Adipocyte (in vitro differentiated cells): Measurements from ENCODE around the gene TBX2.

Experiments
- DNase-seq: peaks from one replicate; pipeline ENCODE4 v3.0.0-alpha.2; 2015; ENCODE audit warnings: low read depth
- H3K27me3 ChIP-seq: replicated peaks from 2 replicates; pipeline ENCODE4 v1.7.0; 2013; ENCODE audit warnings: mild to moderate bottlenecking, low read length, moderate library complexity; ENCODE audit not compliant: control insufficient read depth, insufficient read depth
- H3K36me3 ChIP-seq: 2 replicates; pipeline ENCODE4 v1.7.0; 2013; ENCODE audit warnings: low read length, mild to moderate bottlenecking, moderate library complexity; ENCODE audit not compliant: control insufficient read depth, insufficient read depth, severe bottlenecking
- H3K4me1 ChIP-seq: 2 replicates; pipeline ENCODE4 v1.7.0; 2013; ENCODE audit warnings: mild to moderate bottlenecking, low read length, moderate library complexity; ENCODE audit not compliant: control insufficient read depth, insufficient read depth
- H3K4me3 ChIP-seq: 2 replicates; pipeline ENCODE4 v1.7.0; 2013; ENCODE audit warnings: mild to moderate bottlenecking, low read length, moderate library complexity
- H3K9ac ChIP-seq: 2 replicates; pipeline ENCODE4 v1.7.0; 2013; ENCODE audit warnings: mild to moderate bottlenecking, low read length, moderate library complexity
- H3K9me3 ChIP-seq: 2 replicates; pipeline ENCODE4 v1.7.0; 2013; ENCODE audit warnings: mild to moderate bottlenecking, low read length, moderate library complexity; ENCODE audit not compliant: control insufficient read depth

TBX2 gene

DNA sequence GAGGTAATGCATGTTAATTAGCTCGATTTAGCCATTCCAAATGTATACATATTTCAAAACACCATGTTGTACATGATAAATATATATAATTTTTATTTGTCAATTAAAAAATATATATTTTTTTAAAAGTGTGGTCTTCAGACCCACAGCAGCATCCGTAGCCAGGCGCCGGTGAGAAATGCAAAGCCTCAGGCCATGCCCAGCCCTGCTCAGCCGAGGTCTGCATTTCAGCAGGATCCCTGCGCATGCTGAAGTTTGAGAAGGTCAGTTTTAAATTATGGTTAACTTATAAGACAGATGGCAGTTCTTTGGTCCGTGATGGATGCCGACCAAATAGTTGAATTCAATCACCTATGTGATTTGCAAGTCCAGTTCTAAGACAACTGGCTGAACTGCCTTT is 28.0 kb upstream of the TBX2 start:
- DNase-seq: no peak
- H3K27me3 ChIP-seq: no peaks in the 10 kb centered on the region
- no peaks in the 10 kb centered on the region for H3K9me3 ChIP-seq
- peaks cover 25% of the 10 kb centered on the region for H3K4me1 ChIP-seq
- H3K4me3 ChIP-seq: no peak overlapping the region
- H3K9ac ChIP-seq: no peak overlapping the region
- H3K36me3 ChIP-seq: no peaks in the 10 kb centered on the region

DNA sequence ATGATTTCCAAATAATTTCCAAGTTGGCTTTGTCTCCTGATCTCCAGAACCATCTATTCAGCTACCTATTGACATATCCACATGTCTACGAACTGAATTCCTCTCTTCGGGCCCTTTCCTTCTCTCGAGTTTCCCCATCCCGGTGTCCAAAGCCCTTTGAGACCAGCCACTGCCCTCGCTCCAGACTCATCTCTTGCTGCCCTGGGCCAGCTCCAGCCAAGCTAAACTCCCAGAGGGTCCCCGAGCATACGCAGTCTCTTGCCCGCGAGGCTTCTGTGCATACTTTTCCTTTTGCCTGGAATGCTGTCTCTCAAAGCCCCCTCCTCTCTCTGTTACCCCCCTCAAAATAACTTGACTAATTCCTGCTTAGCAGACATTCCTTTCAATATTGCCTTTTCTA is 27.2 kb upstream of the TBX2 start:
- Histone ChIP-seq H3K4me1 (peaks cover 24% of the 10 kb centered on the region), H3K9ac (no peak overlapping the region), H3K27me3 (no peaks in the 10 kb centered on the region), H3K9me3 (no peaks in the 10 kb centered on the region), H3K4me3 (no peak overlapping the region), H3K36me3 (no peaks in the 10 kb centered on the region)
- DNase-seq: no peak

DNA sequence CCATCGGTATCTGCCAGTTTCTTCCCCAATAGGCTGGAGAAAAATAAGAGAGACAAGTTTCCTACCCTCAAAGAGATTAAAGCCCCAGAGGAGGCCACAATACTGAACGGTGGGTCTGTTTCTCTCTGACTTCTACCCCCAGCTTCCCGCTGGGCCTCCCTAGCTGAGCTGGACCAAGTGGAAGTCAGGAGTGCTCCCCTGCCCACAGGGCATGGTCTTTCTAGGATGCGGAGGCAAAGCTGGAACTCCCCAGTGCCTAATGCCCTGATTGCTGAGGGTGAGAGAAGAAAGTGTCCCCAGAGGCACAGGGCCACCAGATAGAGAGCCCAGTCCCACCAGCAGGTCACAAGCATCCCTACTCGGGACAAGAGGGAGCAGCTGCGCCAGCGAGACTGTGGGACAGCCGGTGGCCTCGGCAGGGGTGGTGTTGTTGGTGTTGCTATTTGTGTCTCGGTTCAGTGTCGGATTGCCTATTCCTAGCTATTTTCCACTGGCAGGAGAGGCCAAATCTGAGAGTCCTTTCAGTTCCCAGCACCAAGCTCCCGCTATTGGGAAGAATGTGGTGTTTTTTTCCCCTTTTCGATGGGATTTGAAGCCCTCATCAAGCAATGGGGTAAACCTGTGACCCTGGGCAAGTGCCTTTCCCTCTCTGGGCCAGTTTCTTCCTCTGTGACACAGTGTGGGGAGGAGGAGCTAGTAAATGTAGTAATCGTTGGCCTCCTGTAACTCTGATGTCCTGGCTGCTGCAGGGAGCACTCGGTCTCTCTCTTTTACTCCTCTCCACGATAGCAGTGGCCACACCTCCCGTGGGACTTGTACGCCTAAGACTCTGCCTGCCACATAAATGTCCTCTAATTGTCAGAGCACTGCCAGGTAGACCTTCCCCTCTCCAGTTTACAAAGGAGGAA is 22.5 kb upstream of the TBX2 start:
- Histone ChIP-seq H3K27me3 (no peaks in the 10 kb centered on the region), H3K4me1 (peaks cover 8% of the 10 kb centered on the region), H3K9ac (no peak overlapping the region), H3K36me3 (no peaks in the 10 kb centered on the region), H3K4me3 (no peak overlapping the region), H3K9me3 (no peaks in the 10 kb centered on the region)
- DNase-seq: no peak

DNA sequence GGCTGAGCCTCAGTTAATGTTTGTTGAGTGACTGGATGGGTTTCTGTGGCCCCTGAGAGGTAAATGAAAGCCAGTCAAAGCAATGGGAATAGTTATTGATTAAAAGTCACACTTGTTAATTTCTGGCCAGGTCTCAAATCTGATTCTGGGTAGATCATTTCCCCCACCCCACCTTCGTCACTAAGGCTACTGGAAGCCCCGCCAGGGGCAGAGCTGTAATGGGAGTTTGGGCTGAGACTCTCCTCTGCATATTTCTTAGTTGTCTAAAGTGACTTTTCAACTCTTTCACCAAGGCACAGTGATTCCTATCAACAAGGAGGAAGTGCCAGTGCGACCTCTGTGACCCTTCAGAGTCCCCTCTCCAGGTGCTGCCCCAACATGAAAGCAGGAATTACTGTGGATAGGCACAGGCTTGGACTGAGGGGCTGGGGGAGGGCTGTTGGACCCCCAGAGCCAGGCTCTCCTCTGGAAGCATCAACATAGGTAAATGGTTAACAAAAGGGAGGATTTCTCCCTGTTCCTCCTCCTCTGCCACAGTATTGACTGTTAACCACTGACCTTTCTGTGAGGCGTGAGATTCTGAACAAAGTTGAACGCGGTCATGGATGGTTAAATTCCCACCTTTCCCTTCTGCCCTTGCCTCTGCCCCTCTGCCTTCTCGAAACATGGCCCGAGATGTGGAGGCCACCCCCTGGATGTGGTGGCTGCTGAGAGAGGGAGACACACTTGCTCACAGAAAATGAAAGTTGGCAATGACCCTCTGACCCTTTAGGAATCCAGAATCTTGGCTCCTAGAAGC is 20.8 kb upstream of the TBX2 start:
- no peak overlapping the region for H3K4me3 ChIP-seq
- no peak overlapping the region for H3K9ac ChIP-seq
- no peaks in the 10 kb centered on the region for H3K36me3 ChIP-seq
- no peak for DNase-seq
- no peaks in the 10 kb centered on the region for H3K9me3 ChIP-seq
- no peaks in the 10 kb centered on the region for H3K27me3 ChIP-seq
- peaks cover 21% of the 10 kb centered on the region for H3K4me1 ChIP-seq

DNA sequence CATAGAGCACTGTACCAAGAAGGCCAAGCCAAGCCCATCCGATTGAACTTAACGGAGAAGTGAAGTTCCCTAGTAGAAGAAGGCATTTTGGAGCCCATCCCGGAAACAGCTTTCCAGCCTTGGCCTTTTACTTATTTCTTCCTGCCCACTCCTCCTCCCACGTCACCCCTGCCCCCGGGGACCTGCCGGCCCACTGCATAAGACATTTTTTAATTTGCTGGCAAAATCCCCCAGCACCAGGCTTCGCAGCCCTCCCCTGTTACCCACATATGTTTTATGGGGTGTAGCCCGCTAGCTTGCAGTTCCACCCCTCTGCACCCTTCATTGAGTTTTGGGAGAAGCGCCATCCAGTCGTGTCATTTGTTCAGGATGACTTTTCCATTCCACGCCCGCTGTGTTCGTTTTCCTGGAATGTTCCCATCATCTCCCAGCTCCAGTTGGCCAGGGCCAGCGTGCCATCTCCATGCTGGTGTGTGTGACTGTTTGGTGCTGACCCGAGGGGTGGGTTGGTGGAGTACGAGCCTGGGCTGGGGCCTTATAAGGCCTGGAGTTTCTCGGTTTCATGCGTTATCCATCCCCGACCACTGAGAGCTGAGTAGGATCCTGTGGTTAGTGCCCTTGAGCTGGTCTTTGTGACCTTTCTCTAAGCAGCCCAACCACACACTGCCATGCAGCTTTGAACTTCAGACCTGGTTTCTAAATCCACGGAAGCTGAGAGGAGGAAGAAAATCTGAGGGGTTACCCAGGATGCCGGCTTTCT is 20.0 kb upstream of the TBX2 start:
- DNase-seq: no peak
- no peak overlapping the region for H3K4me3 ChIP-seq
- no peaks in the 10 kb centered on the region for H3K9me3 ChIP-seq
- H3K27me3 ChIP-seq: no peaks in the 10 kb centered on the region
- peaks cover 27% of the 10 kb centered on the region for H3K4me1 ChIP-seq
- H3K36me3 ChIP-seq: no peaks in the 10 kb centered on the region
- H3K9ac ChIP-seq: no peak overlapping the region

DNA sequence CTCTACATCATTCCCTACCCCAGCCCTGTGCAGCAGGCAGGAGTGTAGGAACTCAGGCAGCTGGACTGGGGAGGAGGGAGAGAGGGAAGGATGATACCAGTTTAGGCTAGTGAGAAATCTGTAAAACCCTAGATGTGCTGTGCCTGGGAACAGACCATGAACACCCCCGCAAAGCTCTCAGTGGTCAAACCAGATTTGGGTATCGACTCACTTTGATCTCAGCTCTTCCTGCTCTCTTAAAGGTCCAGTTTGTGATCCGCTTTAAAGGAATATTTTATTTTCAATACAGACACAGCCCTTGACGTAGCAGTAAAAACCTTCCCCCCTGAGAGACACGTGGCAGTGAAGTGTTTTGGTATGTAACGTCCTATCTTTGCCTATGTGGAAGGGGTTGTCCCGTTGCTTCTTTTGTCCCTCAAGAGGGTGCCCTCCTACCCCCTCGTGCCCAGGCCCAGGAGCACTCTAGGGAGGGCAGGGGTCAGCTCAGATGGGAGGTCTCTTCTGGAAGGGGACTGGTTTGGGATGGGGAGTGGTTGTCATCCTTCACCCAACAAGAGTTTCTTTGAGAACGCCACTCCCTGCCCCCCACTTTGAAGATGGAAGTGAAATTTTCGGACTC is 19.3 kb upstream of the TBX2 start:
- no peaks in the 10 kb centered on the region for H3K9me3 ChIP-seq
- DNase-seq: no peak
- no peaks in the 10 kb centered on the region for H3K27me3 ChIP-seq
- no peaks in the 10 kb centered on the region for H3K36me3 ChIP-seq
- peaks cover 23% of the 10 kb centered on the region for H3K4me1 ChIP-seq
- H3K4me3 ChIP-seq: no peak overlapping the region
- no peak overlapping the region for H3K9ac ChIP-seq

DNA sequence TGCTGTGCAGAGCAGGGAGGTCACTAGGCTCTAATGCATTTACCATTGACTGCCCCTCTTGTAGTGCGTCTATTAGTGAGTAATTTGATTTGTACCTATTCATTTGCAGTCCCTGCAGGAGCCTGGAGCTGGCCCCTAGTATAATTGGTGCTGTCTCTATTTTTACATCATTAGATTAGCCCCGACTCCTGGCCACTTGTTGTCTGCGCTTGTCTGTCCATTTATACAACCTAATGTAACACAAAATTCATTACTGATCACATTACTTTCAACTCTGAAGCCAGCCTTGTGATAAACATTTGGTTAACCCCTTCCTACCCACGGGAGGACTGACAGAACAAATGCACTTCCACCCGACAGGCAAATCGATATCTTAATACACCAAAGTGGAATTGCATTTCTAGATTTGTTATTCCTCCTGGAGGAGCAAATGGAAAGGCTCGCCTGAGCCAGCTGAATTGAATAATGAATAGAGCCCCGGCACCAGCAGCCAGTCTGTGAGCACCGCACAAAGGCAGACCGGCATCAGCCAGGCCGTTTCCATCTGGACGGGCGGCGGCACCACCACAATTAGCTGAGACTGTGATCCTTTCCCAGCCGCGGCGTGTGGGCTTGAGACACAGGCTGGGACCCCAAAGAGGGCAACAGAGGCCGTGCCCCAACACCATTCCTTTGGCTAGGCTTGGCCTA is 18.7 kb upstream of the TBX2 start:
- Histone ChIP-seq H3K36me3 (no peaks in the 10 kb centered on the region), H3K4me1 (peaks cover 23% of the 10 kb centered on the region), H3K9me3 (no peaks in the 10 kb centered on the region), H3K9ac (no peak overlapping the region), H3K4me3 (no peak overlapping the region), H3K27me3 (no peaks in the 10 kb centered on the region)
- no peak for DNase-seq

DNA sequence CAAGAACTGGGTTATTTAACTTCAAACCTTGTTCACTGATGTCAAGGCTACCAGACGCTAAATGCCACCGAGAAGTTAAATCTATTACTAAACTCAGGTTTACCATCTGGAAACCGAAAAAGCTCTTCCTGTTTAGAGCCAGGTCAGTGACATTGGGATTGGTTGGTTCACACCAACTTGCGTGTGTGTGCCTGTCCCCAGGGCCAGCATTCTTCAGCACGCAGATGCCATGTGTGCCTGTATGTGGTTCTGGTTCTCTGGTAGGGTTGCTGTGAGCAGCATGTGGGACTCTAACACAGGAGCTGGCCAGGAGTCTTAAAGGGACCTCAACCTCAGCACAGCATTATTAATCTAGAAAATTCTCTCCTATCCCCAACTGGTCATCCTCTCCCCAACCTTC is 18.1 kb upstream of the TBX2 start:
- Histone ChIP-seq H3K27me3 (no peaks in the 10 kb centered on the region), H3K9ac (no peak overlapping the region), H3K4me3 (no peak overlapping the region), H3K9me3 (no peaks in the 10 kb centered on the region), H3K36me3 (no peaks in the 10 kb centered on the region), H3K4me1 (peaks cover 23% of the 10 kb centered on the region)
- no peak for DNase-seq

DNA sequence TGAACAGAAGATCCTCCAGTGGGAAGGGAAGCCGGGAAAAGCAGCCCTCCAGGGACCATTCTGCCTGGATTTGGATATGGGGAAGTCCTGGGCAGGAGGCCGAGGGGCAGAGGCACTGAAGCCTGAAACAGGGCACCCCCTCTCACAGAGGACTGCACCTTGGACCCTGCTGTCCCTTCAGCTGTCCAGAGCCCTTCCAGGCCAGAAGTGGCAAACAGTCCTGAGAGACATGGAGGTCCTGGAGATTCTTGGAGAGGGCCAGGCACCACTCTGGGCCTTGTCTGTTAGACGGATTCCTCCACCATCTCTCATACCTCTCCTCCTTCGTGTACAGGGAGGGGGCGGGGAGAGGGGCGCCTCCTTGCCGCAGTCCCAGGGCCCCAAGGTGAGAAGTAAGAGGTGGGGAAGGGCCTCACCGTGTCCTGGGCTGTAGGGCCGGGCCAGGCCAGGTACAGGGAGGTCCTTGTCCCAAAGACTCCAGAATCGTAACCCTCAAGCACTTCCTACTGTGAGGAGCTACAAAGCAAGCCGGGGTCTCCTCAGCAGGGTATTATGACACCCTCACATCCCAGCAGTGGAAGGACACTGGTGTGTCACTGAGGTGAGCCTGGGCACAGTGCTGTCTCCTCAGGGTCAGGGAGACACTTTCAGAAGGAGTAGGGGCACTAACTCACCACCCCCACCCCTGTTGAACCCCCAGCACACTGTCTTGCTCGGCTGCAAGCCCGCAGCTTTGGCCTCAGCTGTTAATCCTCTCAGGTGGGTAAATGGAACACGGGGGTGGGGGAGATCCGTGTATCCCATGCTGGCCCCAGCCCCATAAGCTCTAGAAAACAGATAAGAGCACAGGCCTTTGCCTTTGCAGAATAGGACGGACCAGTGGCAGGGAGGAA is 16.6 kb upstream of the TBX2 start:
- Histone ChIP-seq H3K27me3 (no peaks in the 10 kb centered on the region), H3K4me1 (peaks cover 23% of the 10 kb centered on the region), H3K4me3 (no peak overlapping the region), H3K9me3 (no peaks in the 10 kb centered on the region), H3K9ac (peak overlapping the region; percentile 53), H3K36me3 (no peaks in the 10 kb centered on the region)
- no peak for DNase-seq

DNA sequence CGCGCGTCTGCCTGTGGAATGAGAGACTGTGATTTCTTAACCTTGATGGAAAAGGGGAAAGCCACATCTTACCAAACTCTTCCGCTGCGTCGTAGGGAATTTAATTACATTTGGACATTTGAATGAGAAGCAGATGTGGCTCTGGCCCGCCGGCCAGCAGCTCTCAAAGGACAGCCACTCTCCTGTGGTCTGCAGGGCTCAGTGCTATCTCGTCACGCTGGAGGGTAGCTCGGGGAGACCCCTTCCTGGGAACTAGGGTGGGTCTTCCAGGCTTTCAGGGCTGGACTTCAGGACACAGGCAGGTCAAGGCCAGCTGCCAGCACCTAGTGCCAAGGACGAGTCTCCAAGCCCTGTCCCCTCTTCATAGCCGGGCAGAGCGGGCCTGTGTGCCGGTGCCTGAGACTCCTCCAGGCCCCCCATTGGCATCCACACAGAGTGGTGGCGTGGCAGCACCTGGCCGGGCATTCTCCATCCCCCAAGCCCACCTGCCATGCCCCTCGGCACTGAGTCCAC is 15.9 kb upstream of the TBX2 start:
- Histone ChIP-seq H3K27me3 (no peaks in the 10 kb centered on the region), H3K9me3 (no peaks in the 10 kb centered on the region), H3K9ac (peak overlapping the region; percentile 39), H3K36me3 (no peaks in the 10 kb centered on the region), H3K4me3 (no peak overlapping the region), H3K4me1 (peaks cover 23% of the 10 kb centered on the region)
- DNase-seq: peak; percentile 74
